ENCODE results near the gene BPIFB4. TPM values are rescaled to one million over a fixed set of nuclear protein-coding genes. Genes with fewer than 3 reads are reported as not detected.

BPIFB4 gene
- total and polyA plus RNA-seq, 9 of the 15 experiments (the other 6 are each of a cell fraction or from before 2014, with no cell fraction given), result not detected

- TF ChIP-seq RERE (CRISPR knock-in tag; IDR thresholded peaks at IDR 0.05; ENCODE audit: borderline replicate concordance) (no peak), TSC22D4 (tag; IDR thresholded peaks at IDR 0.05) (no peak)
Measured at GRCh38 chr20:33110147-33110825, 30.8 kb downstream of the BPIFB4 start (continued).

- ChIA-PET POLR2A (interaction anchor here (0.6 kb wide), 2 partner anchors 10 to 38 kb away, joined by 3 read pairs; no protein-coding TSS in a partner anchor), CTCF (ENCODE audit: low intra/inter-chr PET ratio) (no interaction called here)
- no peaks in the 10 kb centered on the region for H3K9me3 ChIP-seq (replicated peaks; ENCODE audit: control insufficient read depth, insufficient read depth, low read depth, low read length)
- no peaks in the 10 kb centered on the region for H3K9me1 ChIP-seq (ENCODE audit: control insufficient read depth, insufficient read depth, low read length)
- H3K9ac ChIP-seq (ENCODE audit: insufficient read depth in 1 of 2, low read depth in 2 of 2, low read length in 2 of 2), result no peak overlapping the region
- no peaks in the 10 kb centered on the region for H3K36me3 ChIP-seq (ENCODE audit: control insufficient read depth, insufficient read depth, low read length)
- FAIRE-seq, result no peak
- peaks cover 0 to 24% of the 10 kb centered on the region in 2 experiments; a peak in 1 of 5 replicates for H3K27me3 ChIP-seq (ENCODE audit: control insufficient read depth in 2 of 2, insufficient read depth in 2 of 2, low read length in 2 of 2)
- in situ Hi-C loops (cut with MboI), result no loop called here
- no peak overlapping the region for H3K4me2 ChIP-seq (ENCODE audit: insufficient read depth, low read length)
- no TSS peak for BruUV-seq (replicated peaks)
- intact Hi-C loops (cut with micrococcal nuclease), result no loop called here
- H2AFZ ChIP-seq (ENCODE audit: low read depth, low read length), result no peak overlapping the region
- H3K4me1 ChIP-seq (replicated peaks in 1 of 2; ENCODE audit: control insufficient read depth in 2 of 2, insufficient read depth in 2 of 2, low read length in 2 of 2), result no peaks in the 10 kb centered on the region
- 1% methylated on average over 5 of the region's 5 CpGs for WGBS (ENCODE audit: insufficient coverage, low coverage, missing lambda C conversion rate)
- ATAC-seq, result no peak
- no peak overlapping the region for H3K27ac ChIP-seq (ENCODE audit: extremely low read depth, low read depth, low read length)
- H3K4me3 ChIP-seq, result no peak overlapping the region
- H3K79me2 ChIP-seq (ENCODE audit: control insufficient read depth, insufficient read depth, low read length), result no peaks in the 10 kb centered on the region
- no peak for DNase-seq (ENCODE audit: extremely low read depth in 1 of 4, low spot score in 3 of 4)
- H4K20me1 ChIP-seq (replicated peaks; ENCODE audit: control insufficient read depth, insufficient read depth, low read length), result no peaks in the 10 kb centered on the region
- TF ChIP-seq CTBP1 (IDR thresholded peaks at IDR 0.05; ENCODE audit: borderline replicate concordance) (no peak), NR3C1 (CRISPR knock-in tag; IDR thresholded peaks at IDR 0.05) (no peak), ZNF354B (CRISPR knock-in tag; IDR thresholded peaks at IDR 0.05) (no peak), HOMEZ (CRISPR knock-in tag; IDR thresholded peaks at IDR 0.05) (no peak), AFF4 (CRISPR knock-in tag; IDR thresholded peaks at IDR 0.05) (no peak), GTF2A2 (tag; IDR thresholded peaks at IDR 0.05) (no peak), LARP7 (IDR thresholded peaks at IDR 0.05) (no peak), SNRNP70 (optimal IDR thresholded peaks at IDR 0.05; ENCODE audit: low read depth, low read length) (no peak)
Measured at GRCh38 chr20:33111306-33111705, 31.9 kb downstream of the BPIFB4 start.

All from K562 (cell line).